GM12864 (cell line): ENCODE data around the gene DFFB.

ENCODE experiments used
- DNase-seq: peaks from one replicate; pipeline ENCODE4 v3.0.0-alpha.2; 2011; ENCODE audit warnings: low read depth
- H3K4me3 ChIP-seq: 2 replicates; pipeline ENCODE4 v1.5.1; 2011; ENCODE audit warnings: mild to moderate bottlenecking, low read depth, low read length, control low read depth
- TF ChIP-seq, protein P1 (sequence below): IDR thresholded peaks from 2 replicates; pipeline ENCODE4 v1.5.1; 2011; ENCODE audit warnings: low read depth, mild to moderate bottlenecking, moderate library complexity, low read length, control low read depth, inconsistent platforms; ENCODE audit errors: missing control alignments

DFFB gene

GRCh38 chr1:3903141-3904005 lies 46.1 kb downstream of the DFFB start:
- H3K4me3 ChIP-seq, result no peak overlapping the region
- TF ChIP-seq, protein P1, sequence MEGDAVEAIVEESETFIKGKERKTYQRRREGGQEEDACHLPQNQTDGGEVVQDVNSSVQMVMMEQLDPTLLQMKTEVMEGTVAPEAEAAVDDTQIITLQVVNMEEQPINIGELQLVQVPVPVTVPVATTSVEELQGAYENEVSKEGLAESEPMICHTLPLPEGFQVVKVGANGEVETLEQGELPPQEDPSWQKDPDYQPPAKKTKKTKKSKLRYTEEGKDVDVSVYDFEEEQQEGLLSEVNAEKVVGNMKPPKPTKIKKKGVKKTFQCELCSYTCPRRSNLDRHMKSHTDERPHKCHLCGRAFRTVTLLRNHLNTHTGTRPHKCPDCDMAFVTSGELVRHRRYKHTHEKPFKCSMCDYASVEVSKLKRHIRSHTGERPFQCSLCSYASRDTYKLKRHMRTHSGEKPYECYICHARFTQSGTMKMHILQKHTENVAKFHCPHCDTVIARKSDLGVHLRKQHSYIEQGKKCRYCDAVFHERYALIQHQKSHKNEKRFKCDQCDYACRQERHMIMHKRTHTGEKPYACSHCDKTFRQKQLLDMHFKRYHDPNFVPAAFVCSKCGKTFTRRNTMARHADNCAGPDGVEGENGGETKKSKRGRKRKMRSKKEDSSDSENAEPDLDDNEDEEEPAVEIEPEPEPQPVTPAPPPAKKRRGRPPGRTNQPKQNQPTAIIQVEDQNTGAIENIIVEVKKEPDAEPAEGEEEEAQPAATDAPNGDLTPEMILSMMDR, result no peak
- no peak for DNase-seq

DNA sequence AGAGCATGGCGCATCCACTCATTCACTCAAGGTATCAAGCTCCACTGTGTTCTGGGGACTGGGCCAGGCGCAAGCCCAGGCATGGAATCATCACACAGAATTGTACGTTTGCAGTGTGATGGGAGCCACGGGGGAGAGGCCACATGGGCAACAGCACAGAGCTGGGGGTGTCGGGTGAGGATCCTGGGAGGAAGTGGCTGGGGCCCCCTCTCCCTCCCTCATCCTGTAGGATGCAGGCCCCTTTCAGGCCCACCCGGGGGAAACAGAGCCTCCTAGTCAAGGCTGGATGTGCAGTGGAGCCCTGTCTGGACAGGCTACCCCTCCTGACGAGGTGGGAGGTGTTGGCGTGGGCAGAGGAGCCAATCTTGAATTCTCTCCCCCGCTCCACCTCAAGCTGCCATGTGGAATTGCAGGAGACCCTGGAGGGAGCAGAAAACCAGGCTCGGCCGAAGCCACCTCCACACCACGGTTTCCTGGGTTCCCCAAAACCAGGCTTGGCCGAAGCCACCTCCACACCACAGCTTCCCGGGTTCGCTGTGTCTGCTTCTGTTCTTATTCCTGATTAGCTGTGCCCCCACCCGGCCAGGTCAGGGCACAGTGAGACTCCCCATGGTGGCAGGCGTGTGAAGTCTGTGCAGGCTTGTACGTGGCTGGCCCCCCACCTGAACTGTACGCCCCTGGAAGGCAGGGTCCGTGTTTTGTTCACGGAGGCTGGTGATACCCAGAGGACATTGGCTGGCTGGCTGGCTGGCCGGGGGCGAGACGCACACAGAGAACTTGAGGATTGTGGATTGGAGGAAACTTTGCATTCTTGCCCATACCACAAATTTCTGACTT lies 46.9 kb downstream of the DFFB start:
- no peak for DNase-seq
- TF ChIP-seq, protein P1, result no peak
- H3K4me3 ChIP-seq, result no peak overlapping the region

GRCh38 chr1:3904843-3905185 lies 47.5 kb downstream of the DFFB start:
- H3K4me3 ChIP-seq, result no peak overlapping the region
- DNase-seq, result no peak
- TF ChIP-seq, protein P1, result no peak

DNA sequence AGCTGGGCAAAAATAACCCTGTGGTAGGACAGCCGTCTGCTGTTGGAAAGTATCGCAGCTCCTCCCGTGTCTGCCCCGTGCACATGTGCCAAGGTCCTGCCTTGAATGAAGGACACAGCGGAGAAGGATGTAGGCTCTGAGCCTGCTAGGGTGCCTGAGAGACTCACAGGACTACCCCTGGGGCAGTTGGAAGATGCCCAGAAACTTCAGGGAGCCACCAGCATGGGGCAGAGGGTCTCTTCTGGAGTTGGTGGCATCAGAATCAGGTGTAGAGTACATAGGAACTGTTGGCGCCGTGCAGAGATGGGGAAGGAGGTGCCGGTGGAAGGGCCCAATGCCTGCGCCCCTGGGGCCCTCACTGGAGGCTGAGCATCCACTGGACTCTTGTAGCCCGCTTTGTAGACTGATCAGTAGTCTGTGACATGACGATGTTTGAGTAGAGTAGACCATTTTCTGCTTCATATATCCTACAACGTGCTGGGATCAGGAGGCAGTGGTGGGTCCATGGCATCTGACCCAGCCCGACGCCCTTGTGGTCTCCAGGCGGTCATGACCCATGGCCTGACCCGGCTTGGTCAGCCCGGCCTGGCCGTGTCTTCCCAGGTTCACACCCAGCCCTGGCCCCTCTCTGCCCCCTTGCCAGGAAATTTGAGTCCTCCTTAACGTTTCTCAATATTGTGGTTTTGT lies 48.1 kb downstream of the DFFB start:
- H3K4me3 ChIP-seq, result no peak overlapping the region

GRCh38 chr1:3905953-3906671 lies 48.8 kb downstream of the DFFB start:
- H3K4me3 ChIP-seq, result no peak overlapping the region
- TF ChIP-seq, protein P1, result no peak
- no peak for DNase-seq

More for the DNA sequence above, 48.1 kb downstream of the DFFB start:
- TF ChIP-seq, protein P1, result no peak
- DNase-seq, result no peak

DNA sequence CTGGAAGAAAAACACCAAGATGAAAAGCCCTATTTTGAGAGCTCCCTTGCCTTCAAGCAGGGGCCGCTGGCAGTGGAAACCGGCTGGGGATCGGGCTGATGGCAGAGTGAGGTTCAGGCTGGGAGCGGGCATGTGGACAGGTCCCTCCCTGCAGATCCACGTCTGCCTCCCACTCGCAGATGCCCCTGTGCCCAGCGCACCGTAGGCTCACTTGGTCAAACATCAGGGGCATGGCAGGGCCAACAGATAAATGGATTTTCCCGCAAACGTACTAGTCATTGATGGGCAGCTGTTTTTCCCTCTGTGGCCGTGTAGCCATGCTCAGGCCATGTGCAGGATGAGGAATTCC lies 49.4 kb downstream of the DFFB start:
- TF ChIP-seq, protein P1, result no peak
- no peak for DNase-seq

More for the DNA sequence above, 49.4 kb downstream of the DFFB start:
- H3K4me3 ChIP-seq, result no peak overlapping the region
